PC-9 (cell line): Measurements from ENCODE around the gene ITLN1. TPM values are rescaled to one million over a fixed set of nuclear protein-coding genes. Genes with fewer than 3 reads are reported as not detected.

Experiments used
- BruUV-seq: library from RNA; stranded (reverse); fragments of 400-500 nt; replicated peaks from 2 replicates; lab custom pipeline; 2021; lab: Mats Ljungman, UMichigan
- CTCF ChIA-PET: fragments of 300-600 bp; sonication (Branson Sonifier 250); formaldehyde crosslinking; loops from one replicate; lab custom pipeline; 2022; ENCODE audit warnings: antibody characterized with exemption; lab: Charles Lee
- POLR2A ChIA-PET: fragments of 300-600 bp; sonication (Branson Sonifier 250); formaldehyde crosslinking; loops from one replicate; lab custom pipeline; 2022; ENCODE audit warnings: antibody characterized with exemption; ENCODE audit not compliant: unreplicated experiment; lab: Charles Lee
- DNase-seq, 2 experiments: peaks; one replicate each; pipeline versions ENCODE4 v3.0.0 to v3.0.0-alpha.2; 2015 to 2022; ENCODE audit warnings: mixed read lengths in 1 of 2
- H2AFZ ChIP-seq: fragments of 200-600 bp; sonication (generic); 2 replicates; pipeline ENCODE4 v1.8.1; 2017; ENCODE audit warnings: antibody characterized with exemption
- H3F3A ChIP-seq: fragments of 200-600 bp; sonication (generic); 2 replicates; pipeline ENCODE4 v1.8.1; 2017; ENCODE audit warnings: antibody characterized with exemption, mild to moderate bottlenecking, low read depth; ENCODE audit not compliant: insufficient read depth
- H3K27ac ChIP-seq: fragments of 200-600 bp; sonication (generic); 2 replicates; pipeline ENCODE4 v1.6.1; 2016; ENCODE audit warnings: mixed run types
- H3K27me3 ChIP-seq: fragments of 200-600 bp; sonication (generic); 2 replicates; pipeline ENCODE4 v1.6.1; 2016; ENCODE audit warnings: low read depth, mixed run types; ENCODE audit not compliant: insufficient read depth
- H3K36me3 ChIP-seq: fragments of 200-600 bp; sonication (generic); 2 replicates; pipeline ENCODE4 v1.6.1; 2016; ENCODE audit warnings: low read depth, mixed run types
- H3K4me1 ChIP-seq: fragments of 200-600 bp; sonication (generic); replicated peaks from 2 replicates; pipeline ENCODE4 v1.6.1; 2016; ENCODE audit warnings: mixed run types; ENCODE audit not compliant: insufficient read depth
- H3K4me2 ChIP-seq: fragments of 200-600 bp; sonication (generic); 2 replicates; pipeline ENCODE4 v1.6.1; 2017; ENCODE audit warnings: mixed run types
- H3K4me3 ChIP-seq: fragments of 200-600 bp; sonication (generic); 2 replicates; pipeline ENCODE4 v1.6.1; 2016; ENCODE audit warnings: mixed run types
- H3K79me2 ChIP-seq: fragments of 200-600 bp; sonication (generic); 2 replicates; pipeline ENCODE4 v1.6.1; 2017; ENCODE audit warnings: low read depth, mixed run types
- H3K9me2 ChIP-seq: fragments of 200-600 bp; sonication (generic); 2 replicates; pipeline ENCODE4 v1.8.1; 2017; ENCODE audit warnings: mild to moderate bottlenecking; ENCODE audit not compliant: insufficient read depth
- H3K9me3 ChIP-seq: fragments of 200-600 bp; sonication (generic); 2 replicates; pipeline ENCODE4 v1.8.1; 2016; ENCODE audit warnings: low read depth; ENCODE audit not compliant: insufficient read depth
- H4K20me1 ChIP-seq: fragments of 200-600 bp; sonication (generic); 2 replicates; pipeline ENCODE4 v1.8.1; 2017; ENCODE audit not compliant: insufficient read depth
- EZH2 ChIP-seq: fragments of 200-600 bp; sonication (generic); IDR thresholded peaks from 2 replicates; pipeline ENCODE4 v1.8.0; 2017; ENCODE audit warnings: antibody characterized with exemption, low read depth
- intact Hi-C: fragments of 100-400 bp; cut with micrococcal nuclease; formaldehyde crosslinking; loops from one replicate; pipeline ENCODE4 v1.10.0; 2022; ENCODE audit not compliant: unreplicated experiment
- total RNA-seq: library from RNA; stranded (reverse); gene quantifications from 2 replicates; pipeline ENCODE4 v1.2.3, GENCODE V29; 2021
- TF ChIP-seq, protein P1 (sequence below): fragments of 200-600 bp; sonication (generic); conservative IDR thresholded peaks from 2 replicates; pipeline ENCODE4 v1.6.1; 2017; ENCODE audit warnings: mixed run types, antibody characterized with exemption, mild to moderate bottlenecking, moderate library complexity

ITLN1 gene
- total RNA-seq, 1 experiment from 2014 or later = not detected

DNA sequence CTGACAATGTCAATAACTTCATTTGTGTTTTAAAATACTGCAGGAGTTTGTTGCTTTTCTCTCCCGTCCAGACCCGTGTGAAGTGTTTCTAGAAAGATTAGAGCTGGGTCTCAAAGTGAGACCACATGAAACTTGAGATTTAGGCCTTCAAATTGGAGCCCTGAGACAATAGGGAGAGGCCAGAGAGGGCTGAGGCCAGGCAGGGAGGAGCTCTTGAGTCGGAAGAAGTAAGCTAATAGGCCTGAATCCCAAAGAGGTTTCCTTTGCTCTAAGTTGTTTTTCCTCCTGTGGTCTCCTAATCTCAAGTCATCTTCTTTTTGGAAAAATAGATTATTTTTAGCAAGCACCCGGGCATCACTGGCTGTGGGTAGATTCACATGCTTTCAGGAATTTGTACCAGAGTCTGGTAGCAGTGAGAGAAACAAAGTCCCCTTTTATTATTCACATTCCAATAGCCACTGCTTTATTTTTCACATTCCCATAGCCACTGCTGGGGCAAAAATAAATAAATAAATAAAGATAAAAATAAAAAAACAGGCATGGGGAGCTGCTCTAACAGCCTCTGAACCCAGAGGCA, 47.9 kb downstream of the ITLN1 start:
- POLR2A ChIA-PET = interaction anchor here (0.5 kb wide), 1 partner anchor 88 kb away, joined by 3 read pairs; no protein-coding TSS in a partner anchor
- CTCF ChIA-PET = interaction anchor here (0.5 to 1.9 kb wide), 3 partner anchors 10 to 114 kb away, joined by 3 to 5 read pairs (median 4); no protein-coding TSS in a partner anchor
- Histone ChIP-seq H3K4me1 (peaks cover 4% of the 10 kb centered on the region; the same call in 1 of the 2 replicates), H3K4me3 (no peak overlapping the region), H3K9me2 (no peaks in the 10 kb centered on the region), H3K4me2 (no peak overlapping the region), H2AFZ (no peak overlapping the region), H3K9me3 (no peaks in the 10 kb centered on the region), H3K27ac (no peak overlapping the region), H3K27me3 (no peaks in the 10 kb centered on the region), H4K20me1 (no peaks in the 10 kb centered on the region), H3F3A (peaks cover 4% of the 10 kb centered on the region; the same call in 1 of the 2 replicates), H3K79me2 (no peaks in the 10 kb centered on the region), H3K36me3 (no peaks in the 10 kb centered on the region)
- intact Hi-C loops = loop anchor here (5.0 kb wide), 1 partner anchor 155 kb away; no protein-coding TSS in a partner anchor
- BruUV-seq = no TSS peak
- no peak for DNase-seq
- no peak for TF ChIP-seq EZH2
- TF ChIP-seq, protein P1, sequence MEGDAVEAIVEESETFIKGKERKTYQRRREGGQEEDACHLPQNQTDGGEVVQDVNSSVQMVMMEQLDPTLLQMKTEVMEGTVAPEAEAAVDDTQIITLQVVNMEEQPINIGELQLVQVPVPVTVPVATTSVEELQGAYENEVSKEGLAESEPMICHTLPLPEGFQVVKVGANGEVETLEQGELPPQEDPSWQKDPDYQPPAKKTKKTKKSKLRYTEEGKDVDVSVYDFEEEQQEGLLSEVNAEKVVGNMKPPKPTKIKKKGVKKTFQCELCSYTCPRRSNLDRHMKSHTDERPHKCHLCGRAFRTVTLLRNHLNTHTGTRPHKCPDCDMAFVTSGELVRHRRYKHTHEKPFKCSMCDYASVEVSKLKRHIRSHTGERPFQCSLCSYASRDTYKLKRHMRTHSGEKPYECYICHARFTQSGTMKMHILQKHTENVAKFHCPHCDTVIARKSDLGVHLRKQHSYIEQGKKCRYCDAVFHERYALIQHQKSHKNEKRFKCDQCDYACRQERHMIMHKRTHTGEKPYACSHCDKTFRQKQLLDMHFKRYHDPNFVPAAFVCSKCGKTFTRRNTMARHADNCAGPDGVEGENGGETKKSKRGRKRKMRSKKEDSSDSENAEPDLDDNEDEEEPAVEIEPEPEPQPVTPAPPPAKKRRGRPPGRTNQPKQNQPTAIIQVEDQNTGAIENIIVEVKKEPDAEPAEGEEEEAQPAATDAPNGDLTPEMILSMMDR = no peak

DNA sequence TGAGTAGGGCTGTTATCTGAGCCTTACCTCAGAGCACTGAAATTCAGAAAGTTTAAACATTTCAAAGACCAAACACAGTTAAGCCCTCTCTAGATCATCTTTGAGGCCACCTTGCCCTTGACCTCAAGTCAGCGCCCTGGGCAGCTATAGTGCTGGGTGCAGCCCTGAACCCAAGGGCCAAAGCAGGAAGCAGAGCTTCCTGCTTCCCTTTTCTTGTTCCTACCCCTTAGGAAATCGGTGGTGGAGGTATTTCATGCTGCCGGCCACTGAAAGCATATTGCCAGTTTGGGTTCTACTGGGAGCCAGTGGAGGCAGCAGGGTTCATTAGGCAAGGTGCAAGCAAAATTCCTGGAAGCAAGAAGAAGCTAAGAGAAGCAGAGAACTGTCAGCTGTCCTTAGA, 48.4 kb downstream of the ITLN1 start:
- DNase-seq = no peak
- intact Hi-C loops = loop anchor here (5.0 kb wide), 1 partner anchor 154 kb away; no protein-coding TSS in a partner anchor
- Histone ChIP-seq H3K9me3 (no peaks in the 10 kb centered on the region), H2AFZ (no peak overlapping the region), H3K27me3 (no peaks in the 10 kb centered on the region), H3K27ac (no peak overlapping the region), H3K4me1 (peaks cover 4% of the 10 kb centered on the region; the same call in 1 of the 2 replicates), H3K4me2 (no peak overlapping the region), H3K9me2 (no peaks in the 10 kb centered on the region), H3K36me3 (no peaks in the 10 kb centered on the region), H4K20me1 (no peaks in the 10 kb centered on the region), H3K79me2 (no peaks in the 10 kb centered on the region), H3F3A (peaks cover 4% of the 10 kb centered on the region; the same call in 1 of the 2 replicates), H3K4me3 (no peak overlapping the region)
- no TSS peak for BruUV-seq
- POLR2A ChIA-PET = no interaction called here
- TF ChIP-seq, protein P1 = no peak
- no peak for TF ChIP-seq EZH2
- CTCF ChIA-PET = interaction anchor here (0.5 to 1.9 kb wide), 4 partner anchors 10 to 115 kb away, joined by 3 to 5 read pairs (median 4); no protein-coding TSS in a partner anchor

DNA sequence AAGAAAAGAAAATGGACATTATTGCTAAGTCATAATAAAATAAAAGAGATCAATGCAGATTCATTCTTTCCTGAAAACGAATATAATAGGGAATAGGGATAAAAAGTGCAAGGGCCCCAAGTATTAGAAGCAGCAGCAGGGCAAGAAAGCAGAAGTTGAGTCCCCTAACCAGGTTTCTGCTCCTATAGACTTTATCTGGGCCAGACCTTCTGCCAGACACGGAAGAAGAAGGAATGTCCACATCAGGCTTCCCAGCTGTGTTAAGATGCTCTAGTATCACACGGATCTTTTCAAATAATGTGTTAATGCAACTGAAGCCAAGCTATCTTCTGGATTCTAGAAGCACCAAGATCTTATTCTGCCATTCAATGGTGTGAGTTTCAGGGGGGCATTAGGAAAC, 49.2 kb downstream of the ITLN1 start:
- TF ChIP-seq EZH2 = no peak
- TF ChIP-seq, protein P1 = no peak
- H3K27ac ChIP-seq = no peak overlapping the region
- no TSS peak for BruUV-seq
- DNase-seq = no peak
- H3K27me3 ChIP-seq = no peaks in the 10 kb centered on the region
- no peaks in the 10 kb centered on the region for H3K36me3 ChIP-seq
- H2AFZ ChIP-seq = no peak overlapping the region
- H3K79me2 ChIP-seq = no peaks in the 10 kb centered on the region
- ChIA-PET CTCF (interaction anchor here (0.6 to 1.9 kb wide), 3 partner anchors 109 to 155 kb away, joined by 3 to 5 read pairs (median 5); no protein-coding TSS in a partner anchor), POLR2A (no interaction called here)
- intact Hi-C loops = loop anchor here (1.0 to 5.0 kb wide), 4 partner anchors 109 to 303 kb away; no protein-coding TSS in a partner anchor
- no peaks in the 10 kb centered on the region for H4K20me1 ChIP-seq
- no peaks in the 10 kb centered on the region for H3K9me3 ChIP-seq
- no peak overlapping the region for H3K4me2 ChIP-seq
- H3K4me1 ChIP-seq = peaks cover 4% of the 10 kb centered on the region; the same call in 1 of the 2 replicates
- H3K9me2 ChIP-seq = no peaks in the 10 kb centered on the region
- no peak overlapping the region for H3K4me3 ChIP-seq
- H3F3A ChIP-seq = peaks cover 4% of the 10 kb centered on the region; the same call in 1 of the 2 replicates
